GM12892 (cell line): ENCODE measurements around the gene DLG5.

Source experiments
- POLR2A ChIP-seq: IDR thresholded peaks from 2 replicates; pipeline ENCODE4 v1.6.1; 2011; ENCODE audit warnings: low read depth, low read length, control low read depth
- TAF1 ChIP-seq: IDR thresholded peaks from 2 replicates; pipeline ENCODE4 v1.6.1; 2011; ENCODE audit warnings: low read depth, mild to moderate bottlenecking, control low read depth, low read length, borderline replicate concordance

GRCh38 chr10:77770081-77770867, 156.3 kb downstream of the DLG5 start:
- no peak for TF ChIP-seq TAF1
- no peak for TF ChIP-seq POLR2A
